H1 (cell line): ENCODE data around the gene ZNF311. TPM values are rescaled to one million over a fixed set of nuclear protein-coding genes. Genes with fewer than 3 reads are reported as not detected.

Experiments used
- CTCF ChIA-PET: fragments of 300-600 bp; sonication (Branson Sonifier 250); formaldehyde crosslinking; loops from one replicate; lab custom pipeline; 2021; ENCODE audit not compliant: partially characterized antibody; lab: Charles Lee
- POLR2A ChIA-PET: fragments of 300-600 bp; sonication (Branson Sonifier 250); formaldehyde crosslinking; loops from one replicate; lab custom pipeline; 2021; ENCODE audit warnings: inconsistent platforms; ENCODE audit not compliant: partially characterized antibody; lab: Charles Lee
- DNase-seq, 2 experiments: peaks; one replicate each; pipeline versions ENCODE4 v3.0.0 to v3.0.0-alpha.2; 2010 to 2022; ENCODE audit warnings: low spot score in 2 of 2, low read depth in 1 of 2, mixed read lengths in 1 of 2
- FAIRE-seq: peaks from 2 replicates; lab custom pipeline; 2011; peaks lifted over from hg19 to GRCh38; lab: Jason Lieb, UNC
- H2AFZ ChIP-seq: 2 replicates; pipeline ENCODE4 v1.8.1; 2012; ENCODE audit warnings: low read length, inconsistent platforms
- H2AK5ac ChIP-seq: 2 replicates; pipeline ENCODE4 v1.6.1; 2013; ENCODE audit warnings: low read depth, low read length
- H2BK120ac ChIP-seq: replicated peaks from 2 replicates; pipeline ENCODE3; 2013; ENCODE audit warnings: low read depth, low read length, inconsistent platforms
- H2BK12ac ChIP-seq: 2 replicates; pipeline ENCODE4 v1.6.1; 2013; ENCODE audit warnings: low read depth, low read length
- H2BK15ac ChIP-seq: 2 replicates; pipeline ENCODE4 v1.6.1; 2013; ENCODE audit warnings: low read length
- H2BK20ac ChIP-seq: 2 replicates; pipeline ENCODE4 v1.6.1; 2013; ENCODE audit warnings: low read length
- H2BK5ac ChIP-seq: 2 replicates; pipeline ENCODE4 v1.6.1; 2013; ENCODE audit warnings: low read depth, low read length
- H3K14ac ChIP-seq: 2 replicates; pipeline ENCODE4 v1.6.1; 2013; ENCODE audit warnings: inconsistent platforms; ENCODE audit not compliant: insufficient read length
- H3K18ac ChIP-seq: 2 replicates; pipeline ENCODE4 v1.6.1; 2013; ENCODE audit warnings: low read length; ENCODE audit errors: extremely low read depth
- H3K23ac ChIP-seq: 2 replicates; pipeline ENCODE4 v1.6.1; 2013; ENCODE audit warnings: inconsistent platforms; ENCODE audit not compliant: insufficient read length
- H3K23me2 ChIP-seq: 2 replicates; pipeline ENCODE4 v1.6.1; 2013; ENCODE audit warnings: low read depth, low read length
- H3K27ac ChIP-seq: 2 replicates; pipeline ENCODE4 v1.6.1; 2011; ENCODE audit warnings: low read depth, low read length, inconsistent platforms
- H3K27me3 ChIP-seq, 4 experiments: replicated peaks in 1 of 4; 1 replicate in 1 of 4; 2 replicates in 3 of 4; pipeline versions ENCODE4 v1.6.1 to v1.8.1; 2011 to 2013; ENCODE audit warnings: low read length in 3 of 4, mild to moderate bottlenecking in 3 of 4, inconsistent platforms in 2 of 4, mixed read lengths in 2 of 4, moderate library complexity in 1 of 4; ENCODE audit not compliant: control insufficient read depth in 3 of 4, insufficient read depth in 3 of 4; ENCODE audit errors: extremely low read depth in 1 of 4
- H3K36me3 ChIP-seq, 4 experiments: 2 replicates each; pipeline versions ENCODE4 v1.6.1 to v1.8.1; 2011 to 2013; ENCODE audit warnings: mild to moderate bottlenecking in 4 of 4, low read length in 3 of 4, moderate library complexity in 2 of 4, control low read depth in 1 of 4, inconsistent platforms in 1 of 4; ENCODE audit not compliant: insufficient read depth in 4 of 4, control insufficient read depth in 2 of 4
- H3K4ac ChIP-seq: replicated peaks from 2 replicates; pipeline ENCODE3; 2013; ENCODE audit warnings: low read length, low read depth, mixed read lengths, inconsistent platforms; ENCODE audit not compliant: insufficient read length
- H3K4me1 ChIP-seq, 4 experiments: replicated peaks in 1 of 4; 1 replicate in 1 of 4; 2 replicates in 3 of 4; pipeline versions ENCODE4 v1.6.1 to v1.8.1; 2011 to 2013; ENCODE audit warnings: low read length in 3 of 4, inconsistent platforms in 2 of 4, mixed read lengths in 1 of 4; ENCODE audit not compliant: insufficient read depth in 4 of 4, control insufficient read depth in 3 of 4
- H3K4me2 ChIP-seq, 2 experiments: 2 replicates each; pipeline versions ENCODE4 v1.6.1 to v1.8.1; 2011 to 2013; ENCODE audit warnings: low read depth in 2 of 2, low read length in 2 of 2, control low read depth in 1 of 2, inconsistent platforms in 1 of 2, mild to moderate bottlenecking in 1 of 2; ENCODE audit not compliant: insufficient read depth in 1 of 2
- H3K4me3 ChIP-seq, 4 experiments: fragments of 200-600, 300-600 bp in 1 of 4; sonication (generic), shearing (Covaris generic), sonication (Bioruptor Twin) in 1 of 4; 2 replicates each; pipeline versions ENCODE4 v1.5.1 to v1.8.1; 2011 to 2016; ENCODE audit warnings: low read length in 4 of 4, low read depth in 3 of 4, control low read depth in 2 of 4, inconsistent platforms in 2 of 4, mild to moderate bottlenecking in 2 of 4, mixed read lengths in 1 of 4, moderate library complexity in 1 of 4; ENCODE audit not compliant: insufficient read depth in 2 of 4; ENCODE audit errors: extremely low read depth in 1 of 4
- H3K56ac ChIP-seq: replicated peaks from 2 replicates; pipeline ENCODE3; 2013; ENCODE audit warnings: low read depth, mild to moderate bottlenecking, mixed read lengths, low read length, inconsistent platforms; ENCODE audit not compliant: insufficient read length
- H3K79me1 ChIP-seq: 2 replicates; pipeline ENCODE4 v1.6.1; 2013; ENCODE audit warnings: low read depth, low read length, control low read depth
- H3K79me2 ChIP-seq, 2 experiments: 2 replicates each; pipeline versions ENCODE4 v1.6.1 to v1.8.1; 2012 to 2013; ENCODE audit warnings: low read length in 2 of 2, mild to moderate bottlenecking in 2 of 2, inconsistent platforms in 1 of 2; ENCODE audit not compliant: insufficient read depth in 2 of 2, control insufficient read depth in 1 of 2
- H3K9ac ChIP-seq, 4 experiments: replicated peaks in 1 of 4; 1 replicate in 1 of 4; 2 replicates in 3 of 4; pipeline versions ENCODE4 v1.6.1 to v1.8.1; 2011 to 2013; ENCODE audit warnings: low read depth in 3 of 4, low read length in 3 of 4, control low read depth in 2 of 4, mild to moderate bottlenecking in 2 of 4, moderate library complexity in 2 of 4, inconsistent platforms in 1 of 4; ENCODE audit errors: extremely low read depth in 1 of 4
- H3K9me3 ChIP-seq, 2 experiments: 2 replicates each; pipeline versions ENCODE4 v1.6.1 to v1.8.1; 2012 to 2013; ENCODE audit warnings: mild to moderate bottlenecking in 2 of 2, moderate library complexity in 2 of 2, control low read depth in 1 of 2, inconsistent platforms in 1 of 2, low read depth in 1 of 2, low read length in 1 of 2, mixed read lengths in 1 of 2; ENCODE audit not compliant: insufficient read depth in 2 of 2
- H4K20me1 ChIP-seq, 2 experiments: replicated peaks in 1 of 2; 2 replicates each; pipeline versions ENCODE3 to v1.8.1; 2011 to 2013; ENCODE audit warnings: inconsistent platforms in 2 of 2, low read length in 2 of 2, mild to moderate bottlenecking in 1 of 2; ENCODE audit not compliant: insufficient read depth in 2 of 2, control insufficient read depth in 1 of 2
- H4K5ac ChIP-seq: 2 replicates; pipeline ENCODE4 v1.6.1; 2013; ENCODE audit warnings: low read length, low read depth, mixed read lengths, inconsistent platforms; ENCODE audit not compliant: insufficient read length
- H4K8ac ChIP-seq: 2 replicates; pipeline ENCODE4 v1.8.0; 2013; ENCODE audit warnings: mild to moderate bottlenecking, moderate library complexity, low read length, inconsistent platforms; ENCODE audit not compliant: insufficient read depth; ENCODE audit errors: extremely low read depth
- H4K91ac ChIP-seq: replicated peaks from 2 replicates; pipeline ENCODE3; 2013; ENCODE audit warnings: low read length, mixed read lengths, inconsistent platforms; ENCODE audit not compliant: insufficient read length
- BACH1 ChIP-seq: IDR thresholded peaks from 2 replicates; pipeline ENCODE4 v1.6.1; 2012; ENCODE audit warnings: low read length, improper control_type of control experiment
- BCL11A ChIP-seq, 2 experiments: IDR thresholded peaks; one replicate each; pipeline ENCODE4 v1.6.1; 2011; ENCODE audit warnings: low read depth in 2 of 2, low read length in 2 of 2, mild to moderate bottlenecking in 2 of 2
- CTBP2 ChIP-seq: IDR thresholded peaks from 2 replicates; pipeline ENCODE4 v1.7.0; 2011; ENCODE audit warnings: borderline replicate concordance, mild to moderate bottlenecking, moderate library complexity, mixed read lengths, low read length; ENCODE audit not compliant: insufficient read depth, insufficient read length
- EZH2 ChIP-seq: fragments of 200-600 bp; sonication (generic); IDR thresholded peaks from 2 replicates; pipeline ENCODE4 v1.7.1; 2012; ENCODE audit warnings: low read depth, mild to moderate bottlenecking, moderate library complexity, low read length, inconsistent platforms; ENCODE audit not compliant: severe bottlenecking
- FOSL1 ChIP-seq: IDR thresholded peaks from 2 replicates; pipeline ENCODE4 v1.6.1; 2011; ENCODE audit warnings: mild to moderate bottlenecking, low read depth, low read length, moderate library complexity; ENCODE audit not compliant: insufficient read depth
- GTF2F1 ChIP-seq: IDR thresholded peaks from 2 replicates; pipeline ENCODE4 v1.6.1; 2012; ENCODE audit warnings: low read depth, low read length, improper control_type of control experiment, borderline replicate concordance
- HDAC6 ChIP-seq: IDR thresholded peaks from one replicate; pipeline ENCODE4 v1.7.1; 2012; ENCODE audit warnings: low read depth, mild to moderate bottlenecking, inconsistent platforms, low read length, moderate library complexity
- JUN ChIP-seq: IDR thresholded peaks from 2 replicates; pipeline ENCODE4 v1.6.1; 2011; ENCODE audit warnings: low read depth, mild to moderate bottlenecking, improper control_type of control experiment, low read length
- NANOG ChIP-seq: IDR thresholded peaks from 2 replicates; pipeline ENCODE4 v1.6.1; 2011; ENCODE audit warnings: low read length, low read depth, mild to moderate bottlenecking, inconsistent platforms; ENCODE audit not compliant: insufficient read depth, poor library complexity, severe bottlenecking
- PHF8 ChIP-seq: fragments of 200-600 bp; sonication (generic); conservative IDR thresholded peaks from 2 replicates; pipeline ENCODE4 v1.7.1; 2012; ENCODE audit warnings: low read depth, mild to moderate bottlenecking, inconsistent platforms, low read length, moderate library complexity
- POLR2A ChIP-seq, 2 experiments: IDR thresholded peaks; 1 replicate in 1 of 2; 2 replicates in 1 of 2; pipeline ENCODE4 v1.6.1; 2011; ENCODE audit warnings: low read depth in 2 of 2, low read length in 2 of 2, mild to moderate bottlenecking in 2 of 2; ENCODE audit errors: control extremely low read depth in 1 of 2
- POU5F1 ChIP-seq: IDR thresholded peaks from 2 replicates; pipeline ENCODE4 v1.6.1; 2011; ENCODE audit warnings: low read depth, mild to moderate bottlenecking, low read length, moderate library complexity
- RBBP5 ChIP-seq: IDR thresholded peaks from 2 replicates; pipeline ENCODE4 v1.7.1; 2012; ENCODE audit warnings: low read depth, mild to moderate bottlenecking, inconsistent platforms, low read length, moderate library complexity, borderline replicate concordance
- TAF1 ChIP-seq: IDR thresholded peaks from 2 replicates; pipeline ENCODE4 v1.6.1; 2011; ENCODE audit warnings: mild to moderate bottlenecking, low read depth, low read length
- TAF7 ChIP-seq: optimal IDR thresholded peaks from 2 replicates; pipeline ENCODE3; 2011; ENCODE audit warnings: low read depth, mild to moderate bottlenecking, inconsistent platforms, low read length, moderate library complexity, borderline replicate concordance
- WGBS, 2 experiments: shearing (Covaris generic) in 1 of 2; methylation state at CpG; one replicate each; pipeline versions ENCODE4 v1.1.6 to v1.1.7; 2013 to 2015; ENCODE audit warnings: low lambda C conversion rate in 2 of 2, mixed read lengths in 2 of 2, inconsistent platforms in 1 of 2, low coverage in 1 of 2, missing lambda C conversion rate in 1 of 2; ENCODE audit not compliant: insufficient replicate concordance in 2 of 2, insufficient coverage in 1 of 2, insufficient read length in 1 of 2; ENCODE audit errors: extremely low coverage in 1 of 2, missing lambda C conversion rate in 1 of 2; 5-methylcytosine and 5-hydroxymethylcytosine counted together
- polyA plus RNA-seq, 7 experiments: library from polyadenylated mRNA; depleted of rRNA in 3 of 7; stranded (reverse) in 5 of 7; unstranded in 2 of 7; fragments of >200 nt in 5 of 7; fragments of 200-250 nt in 2 of 7; gene quantifications; 1 replicate in 5 of 7; 2 replicates in 1 of 7; 4 replicates in 1 of 7; pipeline versions ENCODE4 v1.2.1 to v1.2.3, GENCODE V29; 2011 to 2013; ENCODE audit warnings: missing spikeins in 2 of 7, mixed read lengths in 2 of 7
- total RNA-seq: library from RNA; stranded (reverse); fragmentation: NEBNext Ultra II Directional; extraction: Animal tissue kit (Norgen Biotek cat#: 25700); gene quantifications from 2 replicates; pipeline ENCODE4 v1.2.1, GENCODE V29; 2021

ZNF311 gene
- total and polyA plus RNA-seq, 2 of the 8 experiments (the other 6 are each of a cell fraction or from before 2014, with no cell fraction given) = 1.9 to 4.2 TPM

GRCh38 chr6:28956331-28956730 lies 48.8 kb downstream of the ZNF311 start:
- ChIA-PET CTCF (no interaction called here), POLR2A (interaction anchor here (1.5 kb wide), 1 partner anchor 33 kb away, joined by 4 read pairs; the partner anchor contains the start of gene TRIM27)
- peak overlapping the region; percentile 64; the same call in 1 of the 2 replicates for H2AFZ ChIP-seq
- H3K27ac ChIP-seq = no peak overlapping the region
- H4K5ac ChIP-seq = no peak overlapping the region
- H3K14ac ChIP-seq = no peak overlapping the region
- H4K91ac ChIP-seq = no peak overlapping the region
- FAIRE-seq (no peak), DNase-seq (no peak)
- 90% methylated on average over 3 of the region's 3 CpGs; no CpG with 5 or more reads in 1 of the 2 experiments for WGBS, 2 experiments
- H3K79me2 ChIP-seq = no peaks in the 10 kb centered on the region
- no peak overlapping the region for H3K18ac ChIP-seq
- no peak overlapping the region for H2BK20ac ChIP-seq
- H3K4ac ChIP-seq = no peak overlapping the region
- H2AK5ac ChIP-seq = no peak overlapping the region
- H3K23ac ChIP-seq = no peak overlapping the region
- peaks cover 0 to 7% (median 0%) of the 10 kb centered on the region in 4 experiments; a peak in 2 of 7 replicates for H3K27me3 ChIP-seq
- H3K36me3 ChIP-seq = no peaks in the 10 kb centered on the region
- H3K56ac ChIP-seq = no peak overlapping the region
- no peak overlapping the region for H2BK15ac ChIP-seq
- H3K79me1 ChIP-seq = no peaks in the 10 kb centered on the region
- H3K4me1 ChIP-seq = no peaks in the 10 kb centered on the region
- H3K4me3 ChIP-seq = no peak overlapping the region
- H2BK120ac ChIP-seq = no peak overlapping the region
- no peak overlapping the region for H3K4me2 ChIP-seq
- no peak overlapping the region for H2BK5ac ChIP-seq
- H2BK12ac ChIP-seq = no peak overlapping the region
- peaks cover 0 to 2% of the 10 kb centered on the region in 2 experiments; a peak in 1 of 4 replicates for H3K9me3 ChIP-seq
- peaks cover 5% of the 10 kb centered on the region for H3K23me2 ChIP-seq
- H3K9ac ChIP-seq = no peak overlapping the region; a peak in 1 of 7 replicates
- H4K8ac ChIP-seq = no peak overlapping the region
- no peaks in the 10 kb centered on the region for H4K20me1 ChIP-seq
- TF ChIP-seq EZH2 (no peak), BCL11A (IDR thresholded peaks at IDR 0.05; ENCODE audit: low read depth in 2 of 2, low read length in 2 of 2) (no peak), GTF2F1 (no peak), POU5F1 (no peak), CTBP2 (no peak), BACH1 (no peak), HDAC6 (no peak), RBBP5 (no peak), POLR2A (IDR thresholded peaks at IDR 0.05; ENCODE audit: control extremely low read depth in 1 of 2, low read depth in 2 of 2, low read length in 2 of 2) (no peak), FOSL1 (no peak), PHF8 (no peak), JUN (no peak), TAF1 (no peak), TAF7 (no peak), NANOG (no peak)
